HepG2 (cell line): ENCODE measurements around the gene DCUN1D3. TPM values are rescaled to one million over a fixed set of nuclear protein-coding genes. Genes with fewer than 3 reads are reported as not detected.
A peak's percentile ranks its signal among the peaks of the same experiment; 100 is the strongest.

Source experiments
- ATAC-seq: fragments of 200-7000 bp; cut with Tn5 transposase; 3 replicates; pipeline ENCODE4 v1.9.1; 2020; ENCODE audit warnings: mild to moderate bottlenecking, moderate library complexity
- BruUV-seq: library from RNA; stranded (reverse); fragments of 400-500 nt; replicated peaks from 2 replicates; lab custom pipeline; 2021; lab: Mats Ljungman, UMichigan
- CTCF ChIA-PET: fragments of 300-600 bp; formaldehyde crosslinking; extraction: SDS; loops from one replicate; lab custom pipeline; 2021; ENCODE audit warnings: low total read pairs, inconsistent platforms, low intra/inter-chr PET ratio; lab: Yijun Ruan, JAX
- POLR2A ChIA-PET: fragments of 350-600 bp; sonication (Branson Sonifier 250); formaldehyde crosslinking; loops from one replicate; lab custom pipeline; 2020; ENCODE audit warnings: antibody characterized with exemption, inconsistent platforms; lab: Yijun Ruan, JAX
- DNase-seq: peaks from one replicate; pipeline ENCODE4 v3.0.0-alpha.2; 2015; ENCODE audit warnings: low spot score
- FAIRE-seq: peaks from 3 replicates; lab custom pipeline; 2011; peaks lifted over from hg19 to GRCh38; lab: Jason Lieb, UNC
- H2AFZ ChIP-seq: one replicate; pipeline ENCODE4 v1.6.1; 2011; ENCODE audit warnings: low read length, inconsistent platforms
- H3K27ac ChIP-seq: fragments of 300-600 bp; 3 replicates; pipeline ENCODE4 v1.8.0; 2011; ENCODE audit warnings: mixed run types, mild to moderate bottlenecking, mixed read lengths, low read length, inconsistent platforms; ENCODE audit not compliant: insufficient read depth; ENCODE audit errors: extremely low read length
- H3K27me3 ChIP-seq, 2 experiments: fragments of 200-600 bp in 1 of 2; 2 replicates in 1 of 2; 3 replicates in 1 of 2; pipeline versions ENCODE4 v1.6.0 to v1.8.0; 2011; ENCODE audit warnings: low read length in 2 of 2, mild to moderate bottlenecking in 2 of 2, moderate library complexity in 2 of 2, inconsistent platforms in 1 of 2; ENCODE audit not compliant: insufficient read depth in 2 of 2, control insufficient read depth in 1 of 2
- H3K36me3 ChIP-seq, 2 experiments: fragments of 200-600 bp in 1 of 2; replicated peaks in 1 of 2; 2 replicates in 1 of 2; 3 replicates in 1 of 2; pipeline versions ENCODE4 v1.5.1 to v1.8.0; 2011; ENCODE audit warnings: low read length in 2 of 2, inconsistent platforms in 1 of 2; ENCODE audit not compliant: insufficient read depth in 2 of 2, control insufficient read depth in 1 of 2
- H3K4me1 ChIP-seq: 2 replicates; pipeline ENCODE4 v1.5.1; 2012; ENCODE audit warnings: low read length, inconsistent platforms; ENCODE audit not compliant: insufficient read depth
- H3K4me2 ChIP-seq: 2 replicates; pipeline ENCODE4 v1.6.0; 2011; ENCODE audit warnings: low read depth, low read length, inconsistent platforms
- H3K4me3 ChIP-seq, 3 experiments: fragments of 200-600 bp in 1 of 3; sonication (generic), shearing (Covaris generic) in 1 of 3; replicated peaks in 1 of 3; 2 replicates each; pipeline ENCODE4 v1.5.1; 2011 to 2016; ENCODE audit warnings: low read length in 3 of 3, inconsistent platforms in 2 of 3, low read depth in 2 of 3, mild to moderate bottlenecking in 2 of 3, control low read depth in 1 of 3, mixed read lengths in 1 of 3; ENCODE audit not compliant: insufficient read depth in 1 of 3
- H3K79me2 ChIP-seq: one replicate; pipeline ENCODE4 v1.6.1; 2011; ENCODE audit warnings: low read length, inconsistent platforms; ENCODE audit not compliant: insufficient read depth
- H3K9ac ChIP-seq: 2 replicates; pipeline ENCODE4 v1.6.0; 2011; ENCODE audit warnings: mild to moderate bottlenecking, low read depth, low read length, inconsistent platforms; ENCODE audit not compliant: insufficient read depth
- H3K9me3 ChIP-seq: 2 replicates; pipeline ENCODE4 v1.5.1; 2012; ENCODE audit warnings: mild to moderate bottlenecking, low read length
- H4K20me1 ChIP-seq: 2 replicates; pipeline ENCODE4 v1.6.0; 2011; ENCODE audit warnings: inconsistent platforms, mild to moderate bottlenecking, low read length, moderate library complexity; ENCODE audit not compliant: insufficient read depth
- ARID5B ChIP-seq: IDR thresholded peaks from 2 replicates; pipeline ENCODE4 v1.4.0; 2020; ENCODE audit warnings: mild to moderate bottlenecking, missing genetic modification reagents
- ATF3 ChIP-seq: sonication (generic); formaldehyde crosslinking; IDR thresholded peaks from 2 replicates; pipeline ENCODE4 v1.4.0; 2020; ENCODE audit warnings: missing genetic modification reagents
- ATF4 ChIP-seq, 2 experiments: fragments of 450-650 bp in 1 of 2; sonication (generic) in 1 of 2; formaldehyde crosslinking; IDR thresholded peaks; 2 replicates each; pipeline versions ENCODE4 v1.5.0 to v1.8.0; 2020 to 2022; ENCODE audit warnings: mild to moderate bottlenecking in 1 of 2, missing genetic modification reagents in 1 of 2
- ATRX ChIP-seq: sonication (generic); formaldehyde crosslinking; IDR thresholded peaks from 2 replicates; pipeline ENCODE4 v1.4.0; 2020; ENCODE audit warnings: missing genetic modification reagents, borderline replicate concordance
- CEBPB ChIP-seq: IDR thresholded peaks from 2 replicates; pipeline ENCODE4 v1.6.1; 2011; ENCODE audit warnings: low read depth, low read length, improper control_type of control experiment, borderline replicate concordance
- CEBPG ChIP-seq: IDR thresholded peaks from 2 replicates; pipeline ENCODE4 v1.6.1; 2016
- FOSL2 ChIP-seq: sonication (generic); formaldehyde crosslinking; IDR thresholded peaks from 2 replicates; pipeline ENCODE4 v1.4.0; 2020; ENCODE audit warnings: missing genetic modification reagents
- HNF4A ChIP-seq: sonication (generic); formaldehyde crosslinking; IDR thresholded peaks from 2 replicates; pipeline ENCODE4 v1.4.0; 2020; ENCODE audit warnings: missing genetic modification reagents
- KDM6A ChIP-seq: IDR thresholded peaks from 2 replicates; pipeline ENCODE4 v1.6.1; 2016; ENCODE audit warnings: low read depth
- KLF16 ChIP-seq, 2 experiments: sonication (generic) in 1 of 2; formaldehyde crosslinking in 1 of 2; IDR thresholded peaks; 2 replicates each; pipeline versions ENCODE4 v1.6.1 to v1.8.0; 2016 to 2023; ENCODE audit warnings: missing genetic modification reagents in 2 of 2, missing compliant biosample characterization in 1 of 2
- MAX ChIP-seq: IDR thresholded peaks from 2 replicates; pipeline ENCODE4 v1.6.1; 2012; ENCODE audit warnings: inconsistent platforms
- MYC ChIP-seq: sonication (generic); formaldehyde crosslinking; IDR thresholded peaks from 2 replicates; pipeline ENCODE4 v1.9.0; 2021; ENCODE audit warnings: missing genetic modification reagents, borderline replicate concordance
- PHF8 ChIP-seq: sonication (generic); formaldehyde crosslinking; IDR thresholded peaks from 2 replicates; pipeline ENCODE4 v1.5.0; 2020; ENCODE audit warnings: missing genetic modification reagents
- RBM39 ChIP-seq: fragments of 200-400 bp; formaldehyde crosslinking; IDR thresholded peaks from one replicate; pipeline ENCODE4 v1.6.1; 2018; ENCODE audit warnings: antibody characterized with exemption, mild to moderate bottlenecking, low read depth, low read length; ENCODE audit not compliant: poor library complexity, severe bottlenecking
- SMC3 ChIP-seq: IDR thresholded peaks from 2 replicates; pipeline ENCODE4 v1.6.1; 2011; ENCODE audit warnings: low read length, improper control_type of control experiment
- SOX6 ChIP-seq, 2 experiments: fragments of 450-650 bp in 1 of 2; sonication (generic) in 1 of 2; formaldehyde crosslinking in 1 of 2; IDR thresholded peaks; 2 replicates each; pipeline versions ENCODE4 v1.4.0 to v1.6.1; 2017 to 2020; ENCODE audit warnings: antibody characterized with exemption in 1 of 2, mild to moderate bottlenecking in 1 of 2, missing genetic modification reagents in 1 of 2
- TCF7 ChIP-seq: sonication (generic); IDR thresholded peaks from 2 replicates; pipeline ENCODE4 v1.6.1; 2016; ENCODE audit warnings: antibody characterized with exemption, low read depth
- TGIF2 ChIP-seq: IDR thresholded peaks from 2 replicates; pipeline ENCODE4 v1.6.1; 2016; ENCODE audit warnings: control low read depth, missing compliant biosample characterization
- ZNF33B ChIP-seq: sonication (generic); formaldehyde crosslinking; IDR thresholded peaks from 2 replicates; pipeline ENCODE4 v1.5.1; 2020; ENCODE audit warnings: mild to moderate bottlenecking, missing genetic modification reagents
- ZNF644 ChIP-seq: IDR thresholded peaks from 2 replicates; pipeline ENCODE4 v1.6.1; 2016; ENCODE audit warnings: low read depth
- WGBS: methylation state at CpG from one replicate; pipeline ENCODE4 v1.1.6; 2017; ENCODE audit warnings: low lambda C conversion rate; 5-methylcytosine and 5-hydroxymethylcytosine counted together
- in situ Hi-C: cut with HindIII; loops from 2 replicates; pipeline ENCODE4 v1.10.0; 2017; ENCODE audit warnings: low pct_unique_long_range_greater_than_20kb; ENCODE audit not compliant: extremely low pct_ligation_motif_present
- intact Hi-C: fragments of 100-400 bp; cut with micrococcal nuclease; formaldehyde crosslinking; loops from one replicate; pipeline ENCODE4 v1.10.0; 2022; ENCODE audit not compliant: unreplicated experiment
- polyA plus RNA-seq, 8 experiments: library from polyadenylated mRNA; depleted of rRNA in 3 of 8; stranded (reverse) in 7 of 8; unstranded in 1 of 8; fragments of >200 nt; fragmentation: Illumina TruSeq in 4 of 8; extraction: Trizol in 4 of 8; gene quantifications; 2 replicates each; pipeline versions ENCODE4 v1.2.1 to v1.2.3, GENCODE V29; 2011 to 2016; ENCODE audit warnings: low read depth in 4 of 8, missing spikeins in 1 of 8, mixed read lengths in 1 of 8; ENCODE audit not compliant: insufficient read depth in 1 of 8
- total RNA-seq, 5 experiments: library from RNA; depleted of rRNA; stranded (reverse); fragments of >200 nt; fragmentation: Illumina TruSeq; extraction: Trizol; gene quantifications; 2 replicates each; pipeline ENCODE4 v1.2.3, GENCODE V29; 2016; ENCODE audit warnings: low read depth in 1 of 5

The DCUN1D3 gene
- total and polyA plus RNA-seq, 2 of the 13 experiments (the other 11 are each of a cell fraction or from before 2014, with no cell fraction given), result 5.0 to 19.3 TPM

GRCh38 chr16:20918486-20919239 lies 18.5 kb upstream of the DCUN1D3 start:
- 78% methylated on average over 4 of the region's 4 CpGs for WGBS
- H3K4me1 ChIP-seq, result peaks cover 18% of the 10 kb centered on the region
- no peaks in the 10 kb centered on the region for H3K27me3 ChIP-seq
- no peaks in the 10 kb centered on the region for H3K79me2 ChIP-seq
- H3K9me3 ChIP-seq, result no peaks in the 10 kb centered on the region
- intact Hi-C loops, result no loop called here
- in situ Hi-C loops, result no loop called here
- BruUV-seq, result no TSS peak
- H3K4me2 ChIP-seq, result no peak overlapping the region
- peak; percentile 86 for TF ChIP-seq CEBPG
- TF ChIP-seq TGIF2 (CRISPR knock-in tag), result peak; percentile 59; the same call in 1 of the 2 replicates
- TF ChIP-seq RBM39, result no peak
- TF ChIP-seq KDM6A, result no peak
- 0 out of 2 replicates have a peak, but pooled peaks have one; percentile 34 for TF ChIP-seq MAX
- 0 out of 2 replicates have a peak, but pooled peaks have one; percentile 36 for TF ChIP-seq ZNF33B
- TF ChIP-seq FOSL2 (CRISPR knock-in tag), result peak; percentile 31; the same call in 1 of the 2 replicates
- peak; percentile 67 to 96; a peak in 3 of 4 replicates for TF ChIP-seq ATF4 (CRISPR knock-in tag; IDR thresholded peaks at IDR 0.05)
- peak; percentile 58 for TF ChIP-seq ARID5B (CRISPR knock-in tag)
- 0 out of 2 replicates have a peak, but pooled peaks have one; percentile 34 for TF ChIP-seq TCF7
- peak; percentile 86 for TF ChIP-seq ATF3 (CRISPR knock-in tag)
- peak; percentile 73; the same call in 1 of the 2 replicates for TF ChIP-seq ZNF644 (CRISPR knock-in tag)
- no peak for TF ChIP-seq PHF8 (CRISPR knock-in tag)
- TF ChIP-seq SMC3, result 0 out of 2 replicates have a peak, but pooled peaks have one; percentile 6
- TF ChIP-seq ATRX (CRISPR knock-in tag), result no peak
- peak; percentile 86 for TF ChIP-seq CEBPB
- TF ChIP-seq SOX6 (IDR thresholded peaks at IDR 0.05), result no peak
- peak; percentile 37; the same call in 1 of the 2 replicates for TF ChIP-seq SOX6 (CRISPR knock-in tag; IDR thresholded peaks at IDR 0.05)
- peak; percentile 51 for TF ChIP-seq HNF4A
- 0 out of 2 replicates have a peak, but pooled peaks have one; percentile 19 for TF ChIP-seq MYC
- TF ChIP-seq KLF16 (CRISPR knock-in tag; IDR thresholded peaks at IDR 0.05), result no peak
- CTCF ChIA-PET, result no interaction called here
- no peak overlapping the region for H3K27ac ChIP-seq
- DNase-seq (no peak), FAIRE-seq (no peak), ATAC-seq (peak; percentile 47; the same call in 2 of the 3 replicates)
- POLR2A ChIA-PET, result interaction anchor here (0.9 to 1.8 kb wide), 3 partner anchors 13 to 29 kb away, joined by 3 to 7 read pairs (median 3); partner anchors contain the start of genes DCUN1D3 and LYRM1
- H4K20me1 ChIP-seq, result no peaks in the 10 kb centered on the region
- H3K4me3 ChIP-seq, result no peak overlapping the region
- H3K9ac ChIP-seq, result no peak overlapping the region
- no peak overlapping the region for H2AFZ ChIP-seq
- peaks cover 17 to 36% of the 10 kb centered on the region in 2 experiments for H3K36me3 ChIP-seq
